ENCODE results near the gene BCAS3. TPM values are rescaled to one million over a fixed set of nuclear protein-coding genes. Genes with fewer than 3 reads are reported as not detected.
"Not testable (repeated sequence)": the region's sequence is repeated elsewhere in the genome, so short reads cannot be mapped to it uniquely, and the experiment has no call there.

The BCAS3 gene
- total RNA-seq, 2 donors from 2014 or later = 44.1 to 71.5 TPM

DNA sequence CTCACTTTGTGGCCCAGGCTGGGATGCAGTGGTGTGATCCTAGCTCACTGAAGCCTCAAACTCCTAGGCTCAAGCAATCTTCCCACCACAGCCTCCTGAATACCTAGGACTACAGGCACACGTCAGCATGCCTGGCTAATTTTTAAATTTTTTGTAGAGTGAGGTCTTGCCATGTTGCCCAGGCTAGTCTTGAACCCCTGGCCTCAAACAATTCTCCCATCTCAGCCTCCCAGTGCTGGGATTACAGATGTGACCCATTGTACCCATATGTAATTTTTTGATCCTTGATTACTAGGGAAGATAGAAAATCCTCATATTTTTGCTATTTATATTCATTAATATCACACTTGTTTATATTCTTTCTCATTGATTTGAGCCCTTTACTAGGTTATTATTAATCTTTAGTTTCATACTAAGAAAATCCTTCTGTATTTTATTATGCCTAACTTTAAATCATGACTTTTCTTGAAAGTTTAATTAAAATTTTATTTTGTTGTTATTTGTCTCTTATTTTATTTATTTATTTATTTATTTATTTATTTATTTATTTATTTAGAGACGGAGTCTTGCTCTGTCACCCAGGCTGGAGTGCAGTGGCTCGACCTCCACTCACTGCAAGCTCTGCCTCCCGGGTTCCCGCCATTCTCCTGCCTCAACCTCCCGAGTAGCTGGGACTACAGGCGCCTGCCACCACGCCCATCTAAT is 75.4 kb downstream of the BCAS3 start:
- H3K36me3 ChIP-seq (replicated peaks in 1 of 2; ENCODE audit: insufficient read depth in 1 of 2, low read depth in 2 of 2) = no peaks in the 10 kb centered on the region
- H3K4me3 ChIP-seq = no peak overlapping the region
- TF ChIP-seq, protein P1, sequence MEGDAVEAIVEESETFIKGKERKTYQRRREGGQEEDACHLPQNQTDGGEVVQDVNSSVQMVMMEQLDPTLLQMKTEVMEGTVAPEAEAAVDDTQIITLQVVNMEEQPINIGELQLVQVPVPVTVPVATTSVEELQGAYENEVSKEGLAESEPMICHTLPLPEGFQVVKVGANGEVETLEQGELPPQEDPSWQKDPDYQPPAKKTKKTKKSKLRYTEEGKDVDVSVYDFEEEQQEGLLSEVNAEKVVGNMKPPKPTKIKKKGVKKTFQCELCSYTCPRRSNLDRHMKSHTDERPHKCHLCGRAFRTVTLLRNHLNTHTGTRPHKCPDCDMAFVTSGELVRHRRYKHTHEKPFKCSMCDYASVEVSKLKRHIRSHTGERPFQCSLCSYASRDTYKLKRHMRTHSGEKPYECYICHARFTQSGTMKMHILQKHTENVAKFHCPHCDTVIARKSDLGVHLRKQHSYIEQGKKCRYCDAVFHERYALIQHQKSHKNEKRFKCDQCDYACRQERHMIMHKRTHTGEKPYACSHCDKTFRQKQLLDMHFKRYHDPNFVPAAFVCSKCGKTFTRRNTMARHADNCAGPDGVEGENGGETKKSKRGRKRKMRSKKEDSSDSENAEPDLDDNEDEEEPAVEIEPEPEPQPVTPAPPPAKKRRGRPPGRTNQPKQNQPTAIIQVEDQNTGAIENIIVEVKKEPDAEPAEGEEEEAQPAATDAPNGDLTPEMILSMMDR (IDR thresholded peaks at IDR 0.05) = no peak
- TF ChIP-seq POLR2A (IDR thresholded peaks at IDR 0.05) = no peak
- intact Hi-C loops (cut with DNase I) = no loop called here
- H3K9me3 ChIP-seq = no peaks in the 10 kb centered on the region
- no peaks in the 10 kb centered on the region for H3K4me1 ChIP-seq
- H3K27ac ChIP-seq = no peak overlapping the region
- no peaks in the 10 kb centered on the region for H3K27me3 ChIP-seq
- DNase-seq (no peak), ATAC-seq (no peak)
- 96 to 97% methylated on average over 8 of the region's 8 CpGs for WGBS, 2 donors

DNA sequence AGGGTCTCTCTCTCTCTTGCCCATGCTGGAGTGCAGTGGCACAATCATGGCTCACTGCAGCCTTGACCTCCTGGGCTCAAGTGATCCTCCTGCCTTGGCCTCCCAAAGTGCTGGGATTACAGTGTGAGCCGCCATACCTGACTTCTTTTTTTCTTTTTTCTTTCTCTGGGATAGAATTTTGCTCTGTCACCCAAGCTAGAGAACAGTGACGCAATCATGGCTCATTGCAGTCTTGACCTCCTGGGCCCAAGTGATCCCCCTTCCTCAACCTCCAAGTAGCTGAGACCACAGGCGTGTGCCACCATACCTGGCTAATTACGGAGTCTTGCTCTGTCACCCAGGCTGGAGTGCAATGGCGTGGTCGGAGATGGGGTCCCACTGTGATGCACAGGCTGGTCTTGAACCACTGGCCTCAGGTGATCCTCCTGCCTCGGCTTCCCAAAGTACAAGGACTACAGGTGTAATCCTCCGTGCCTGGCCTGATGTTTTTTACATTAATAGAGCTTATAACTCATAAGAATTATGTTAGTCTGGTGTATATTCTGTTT is 76.5 kb downstream of the BCAS3 start:
- no peak for TF ChIP-seq POLR2A (IDR thresholded peaks at IDR 0.05)
- TF ChIP-seq, protein P1 (IDR thresholded peaks at IDR 0.05) = no peak
- H3K9me3 ChIP-seq = no peaks in the 10 kb centered on the region
- DNase-seq = no peak
- H3K27ac ChIP-seq = no peak overlapping the region
- no peak overlapping the region for H3K4me3 ChIP-seq
- intact Hi-C loops (cut with DNase I) = no loop called here
- no peak for ATAC-seq
- no peaks in the 10 kb centered on the region for H3K36me3 ChIP-seq (replicated peaks in 1 of 2; ENCODE audit: insufficient read depth in 1 of 2, low read depth in 2 of 2)
- 70 to 83% methylated on average over 7 to 8 of the region's 8 CpGs for WGBS, 2 donors
- H3K4me1 ChIP-seq = no peaks in the 10 kb centered on the region
- no peaks in the 10 kb centered on the region for H3K27me3 ChIP-seq

DNA sequence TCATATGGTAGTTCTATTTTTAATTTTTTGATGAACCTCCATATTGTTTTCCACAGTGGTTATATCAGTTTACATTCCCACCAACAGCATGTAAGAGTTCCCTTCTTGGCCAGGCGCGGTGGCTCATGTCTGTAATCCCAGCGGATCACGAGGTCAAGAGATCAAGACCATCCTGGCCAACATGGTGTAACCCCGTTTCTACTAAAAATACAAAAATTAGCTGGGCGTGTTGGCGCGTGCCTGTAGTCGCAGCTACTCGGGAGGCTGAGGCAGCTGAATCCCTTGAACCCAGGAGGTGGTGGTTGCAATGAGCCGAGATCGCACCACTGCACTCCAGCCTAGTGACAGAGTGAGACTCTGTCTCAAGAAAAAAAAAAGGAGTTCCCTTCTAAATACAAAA is 79.1 kb downstream of the BCAS3 start:
- ATAC-seq; intact Hi-C loops (cut with DNase I); DNase-seq; H3K4me3 ChIP-seq; H3K9me3 ChIP-seq; H3K36me3 ChIP-seq (replicated peaks in 1 of 2; ENCODE audit: insufficient read depth in 1 of 2, low read depth in 2 of 2); H3K27me3 ChIP-seq; H3K27ac ChIP-seq; H3K4me1 ChIP-seq: not testable (repeated sequence)
- 81 to 89% methylated on average over 11 to 12 of the region's 12 CpGs for WGBS, 2 donors

DNA sequence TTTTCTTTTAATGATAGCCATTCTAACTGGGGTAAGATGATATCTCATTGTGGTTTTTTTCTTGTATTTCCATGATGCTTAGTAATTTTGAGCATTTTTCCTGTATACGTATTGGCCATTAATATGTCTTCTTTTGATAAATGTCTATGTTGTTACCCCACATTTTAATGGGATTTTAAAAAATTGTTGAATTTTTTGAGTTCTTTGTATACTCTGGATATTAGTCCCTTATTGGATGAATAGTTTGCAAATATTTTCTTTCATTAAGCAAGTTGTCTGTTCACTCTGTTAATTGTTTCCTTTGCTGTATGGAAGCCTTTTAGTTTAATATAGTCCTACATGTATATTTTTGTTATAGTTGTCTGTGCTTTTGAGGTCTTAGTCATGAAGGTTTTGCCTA is 79.8 kb downstream of the BCAS3 start:
- H3K27me3 ChIP-seq = no peaks in the 10 kb centered on the region
- WGBS, 2 donors = 88 to 94% methylated on average over 1 of the region's 1 CpG
- no peaks in the 10 kb centered on the region for H3K36me3 ChIP-seq (replicated peaks in 1 of 2; ENCODE audit: insufficient read depth in 1 of 2, low read depth in 2 of 2)
- no peak for TF ChIP-seq POLR2A (IDR thresholded peaks at IDR 0.05)
- TF ChIP-seq, protein P1 (IDR thresholded peaks at IDR 0.05) = no peak
- no peaks in the 10 kb centered on the region for H3K9me3 ChIP-seq
- H3K4me3 ChIP-seq = no peak overlapping the region
- intact Hi-C loops (cut with DNase I) = no loop called here
- no peaks in the 10 kb centered on the region for H3K4me1 ChIP-seq
- DNase-seq (no peak), ATAC-seq (no peak)
- H3K27ac ChIP-seq = no peak overlapping the region

DNA sequence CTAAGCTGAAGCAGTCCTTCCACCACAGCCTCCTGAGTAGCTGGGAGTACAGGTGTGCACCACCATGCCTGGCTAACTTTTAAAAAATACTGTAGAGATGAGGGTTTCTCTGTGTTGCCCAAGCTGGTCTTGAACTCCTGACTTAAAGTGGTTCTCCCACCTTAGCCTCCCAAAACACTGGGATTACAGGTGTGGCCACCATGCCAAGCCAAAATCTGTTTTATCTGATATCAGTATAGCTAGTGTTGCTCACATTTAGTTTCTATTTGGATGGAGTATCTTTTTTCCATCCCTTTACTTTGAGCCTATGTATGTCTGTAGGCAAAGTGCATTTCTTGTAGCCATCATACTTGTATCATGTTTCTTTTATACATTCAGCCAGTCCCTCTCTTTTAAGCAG is 82.1 kb downstream of the BCAS3 start:
- TF ChIP-seq, protein P1 (IDR thresholded peaks at IDR 0.05) = no peak
- TF ChIP-seq POLR2A (IDR thresholded peaks at IDR 0.05) = no peak
- Histone ChIP-seq H3K9me3 (no peaks in the 10 kb centered on the region), H3K36me3 (replicated peaks in 1 of 2; ENCODE audit: insufficient read depth in 1 of 2, low read depth in 2 of 2) (no peaks in the 10 kb centered on the region), H3K4me3 (no peak overlapping the region), H3K27me3 (no peaks in the 10 kb centered on the region), H3K4me1 (no peaks in the 10 kb centered on the region), H3K27ac (no peak overlapping the region)
- intact Hi-C loops (cut with DNase I) = no loop called here
- no peak for ATAC-seq
- no peak for DNase-seq

DNA sequence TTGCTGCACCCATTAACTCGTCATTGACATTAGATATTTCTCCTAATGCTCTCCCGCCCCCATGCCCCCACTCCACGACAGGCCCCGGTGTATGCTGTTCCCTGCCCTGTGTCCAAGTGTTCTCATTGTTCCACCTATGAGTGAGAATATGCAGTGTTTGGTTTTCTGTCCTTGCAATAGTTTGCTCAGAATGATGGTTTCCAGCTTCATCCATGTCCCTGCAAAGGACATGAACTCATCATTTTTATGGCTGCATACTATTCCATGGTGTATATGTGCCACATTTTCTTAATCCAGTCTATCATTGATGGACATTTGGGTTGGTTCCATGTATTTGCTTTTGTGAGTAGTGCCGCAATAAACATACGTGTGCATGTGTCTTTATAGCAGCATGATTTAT is 83.7 kb downstream of the BCAS3 start:
- WGBS, 2 donors = 94 to 99% methylated on average over 6 of the region's 6 CpGs

More for the DNA sequence above, 83.7 kb downstream of the BCAS3 start:
- DNase-seq; H3K9me3 ChIP-seq; H3K27me3 ChIP-seq; H3K4me1 ChIP-seq; H3K36me3 ChIP-seq (replicated peaks in 1 of 2; ENCODE audit: insufficient read depth in 1 of 2, low read depth in 2 of 2); H3K27ac ChIP-seq; ATAC-seq; H3K4me3 ChIP-seq; intact Hi-C loops (cut with DNase I): not testable (repeated sequence)

Data from body of pancreas (tissue), 4 donors.